Mesenchymal stem cell (in vitro differentiated cells and primary cell): ENCODE results near the gene HYI.
A peak's percentile ranks its signal among the peaks of the same experiment; 100 is the strongest.

Experiments
- DNase-seq: peaks from one replicate; pipeline ENCODE4 v3.0.0-alpha.2; 2013
- H2AFZ ChIP-seq: one replicate; pipeline ENCODE4 v1.6.1; 2013; ENCODE audit warnings: low read depth, mild to moderate bottlenecking, control low read depth, inconsistent platforms, low read length, moderate library complexity
- H2AK5ac ChIP-seq: 2 replicates; pipeline ENCODE4 v1.6.1; 2013; ENCODE audit warnings: low read length, moderate library complexity, mild to moderate bottlenecking, inconsistent platforms; ENCODE audit not compliant: severe bottlenecking
- H2BK120ac ChIP-seq: one replicate; pipeline ENCODE4 v1.6.1; 2013; ENCODE audit warnings: low read depth, mild to moderate bottlenecking, inconsistent platforms, low read length, moderate library complexity
- H2BK12ac ChIP-seq, 2 experiments: one replicate each; pipeline ENCODE4 v1.6.1; 2013; ENCODE audit warnings: inconsistent platforms in 2 of 2, low read length in 2 of 2, mild to moderate bottlenecking in 2 of 2, moderate library complexity in 2 of 2, control low read depth in 1 of 2
- H2BK15ac ChIP-seq: one replicate; pipeline ENCODE4 v1.6.1; 2013; ENCODE audit warnings: mild to moderate bottlenecking, low read depth, inconsistent platforms; ENCODE audit not compliant: poor library complexity, severe bottlenecking
- H2BK5ac ChIP-seq: 2 replicates; pipeline ENCODE4 v1.6.1; 2013; ENCODE audit warnings: low read depth, mild to moderate bottlenecking, low read length, control low read depth, inconsistent platforms; ENCODE audit not compliant: poor library complexity, severe bottlenecking
- H3K14ac ChIP-seq, 2 experiments: one replicate each; pipeline ENCODE4 v1.6.1; 2013; ENCODE audit warnings: inconsistent platforms in 2 of 2, low read length in 2 of 2, control low read depth in 1 of 2, mild to moderate bottlenecking in 1 of 2, moderate library complexity in 1 of 2
- H3K18ac ChIP-seq, 2 experiments: one replicate each; pipeline ENCODE4 v1.6.1; 2013; ENCODE audit warnings: inconsistent platforms in 2 of 2, low read length in 2 of 2, control low read depth in 1 of 2, low read depth in 1 of 2, mild to moderate bottlenecking in 1 of 2
- H3K23ac ChIP-seq, 2 experiments: one replicate each; pipeline ENCODE4 v1.6.1; 2013; ENCODE audit warnings: inconsistent platforms in 2 of 2, low read length in 2 of 2, mild to moderate bottlenecking in 2 of 2, moderate library complexity in 2 of 2, control low read depth in 1 of 2
- H3K27ac ChIP-seq: 2 replicates; pipeline ENCODE4 v1.5.1; 2013; ENCODE audit warnings: mild to moderate bottlenecking, moderate library complexity, low read length, control low read depth, inconsistent platforms; ENCODE audit not compliant: poor library complexity, severe bottlenecking
- H3K27me3 ChIP-seq, 2 experiments: 2 replicates each; pipeline versions ENCODE4 v1.6.1 to v1.7.0; 2013; ENCODE audit warnings: low read length in 2 of 2, mild to moderate bottlenecking in 2 of 2, moderate library complexity in 2 of 2, control low read depth in 1 of 2, inconsistent platforms in 1 of 2; ENCODE audit not compliant: control insufficient read depth in 1 of 2, insufficient read depth in 1 of 2
- H3K36me3 ChIP-seq, 2 experiments: 2 replicates each; pipeline versions ENCODE4 v1.6.1 to v1.7.0; 2013; ENCODE audit warnings: low read length in 2 of 2, control low read depth in 1 of 2, inconsistent platforms in 1 of 2, low read depth in 1 of 2, mild to moderate bottlenecking in 1 of 2; ENCODE audit not compliant: insufficient read depth in 2 of 2, control insufficient read depth in 1 of 2
- H3K4ac ChIP-seq, 2 experiments: one replicate each; pipeline ENCODE4 v1.6.1; 2013; ENCODE audit warnings: inconsistent platforms in 2 of 2, low read length in 2 of 2, mild to moderate bottlenecking in 2 of 2, moderate library complexity in 2 of 2, control low read depth in 1 of 2, low read depth in 1 of 2
- H3K4me1 ChIP-seq: 2 replicates; pipeline ENCODE4 v1.6.1; 2013; ENCODE audit warnings: low read depth, low read length, control low read depth; ENCODE audit not compliant: control insufficient read depth, insufficient read depth
- H3K4me2 ChIP-seq: 2 replicates; pipeline ENCODE4 v1.6.1; 2013; ENCODE audit warnings: low read length, mild to moderate bottlenecking, inconsistent platforms; ENCODE audit not compliant: poor library complexity, severe bottlenecking
- H3K4me3 ChIP-seq, 2 experiments: 2 replicates each; pipeline versions ENCODE4 v1.5.1 to v1.7.0; 2013; ENCODE audit warnings: low read length in 2 of 2, mild to moderate bottlenecking in 2 of 2, control low read depth in 1 of 2, low read depth in 1 of 2; ENCODE audit not compliant: insufficient read depth in 1 of 2
- H3K79me1 ChIP-seq: replicated peaks from 2 replicates; pipeline ENCODE4 v1.6.1; 2013; ENCODE audit warnings: mild to moderate bottlenecking, control low read depth, low read length, inconsistent platforms; ENCODE audit not compliant: poor library complexity, severe bottlenecking
- H3K9ac ChIP-seq: 2 replicates; pipeline ENCODE4 v1.7.0; 2013; ENCODE audit warnings: mild to moderate bottlenecking, low read length, moderate library complexity
- H3K9me3 ChIP-seq: 2 replicates; pipeline ENCODE4 v1.7.0; 2013; ENCODE audit warnings: mild to moderate bottlenecking, low read length; ENCODE audit not compliant: control insufficient read depth
- H4K8ac ChIP-seq: one replicate; pipeline ENCODE4 v1.6.1; 2013; ENCODE audit warnings: inconsistent platforms, mild to moderate bottlenecking, low read length, moderate library complexity
- H4K91ac ChIP-seq: one replicate; pipeline ENCODE4 v1.6.1; 2013; ENCODE audit warnings: mild to moderate bottlenecking, low read length, inconsistent platforms
- WGBS: methylation state at CpG from one replicate; pipeline ENCODE4 v1.1.7; 2013; ENCODE audit warnings: mixed read lengths; 5-methylcytosine and 5-hydroxymethylcytosine counted together

Gene HYI

DNA sequence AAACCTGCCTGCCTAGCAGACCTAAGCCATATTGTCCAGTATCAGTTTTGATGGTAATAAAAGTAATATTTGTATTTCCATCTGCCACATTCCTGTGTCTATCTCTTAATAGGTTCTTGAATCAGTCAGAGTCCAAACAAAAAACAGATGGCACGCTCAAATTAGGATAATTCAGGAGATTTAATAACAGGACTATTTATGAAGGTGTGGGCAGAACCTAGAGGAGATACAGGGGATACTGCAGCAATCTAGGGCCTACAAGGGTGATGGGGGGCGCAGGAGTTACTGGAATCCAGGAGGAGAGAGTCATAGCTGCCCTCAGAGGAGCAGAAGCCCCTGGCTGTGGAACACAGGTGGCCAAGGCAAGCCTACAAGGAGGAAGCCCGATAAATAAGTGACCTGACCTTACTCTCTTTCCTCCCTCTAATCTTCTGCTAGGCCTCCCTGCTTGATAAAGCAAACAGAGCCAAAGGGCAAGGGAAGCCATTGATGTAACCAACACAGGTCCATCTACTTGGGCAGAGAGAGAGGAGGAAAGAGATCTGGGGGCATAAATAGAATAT lies 11.9 kb upstream of the HYI start:
- Histone ChIP-seq H3K9ac (no peak overlapping the region), H2AK5ac (no peak overlapping the region), H3K4me1 (no peaks in the 10 kb centered on the region), H3K14ac (no peak overlapping the region), H2BK120ac (no peak overlapping the region), H4K91ac (no peak overlapping the region), H3K27ac (no peak overlapping the region), H4K8ac (no peak overlapping the region), H3K36me3 (no peaks in the 10 kb centered on the region), H3K4me3 (no peak overlapping the region), H2BK5ac (no peak overlapping the region), H3K27me3 (no peaks in the 10 kb centered on the region), H3K4ac (no peak overlapping the region), H2AFZ (no peak overlapping the region), H3K18ac (no peak overlapping the region), H3K79me1 (no peaks in the 10 kb centered on the region), H3K23ac (no peak overlapping the region), H3K9me3 (no peaks in the 10 kb centered on the region), H2BK12ac (no peak overlapping the region), H3K4me2 (no peak overlapping the region), H2BK15ac (no peak overlapping the region)
- DNase-seq = no peak
- WGBS = 100% methylated on average over 2 of the region's 3 CpGs

DNA sequence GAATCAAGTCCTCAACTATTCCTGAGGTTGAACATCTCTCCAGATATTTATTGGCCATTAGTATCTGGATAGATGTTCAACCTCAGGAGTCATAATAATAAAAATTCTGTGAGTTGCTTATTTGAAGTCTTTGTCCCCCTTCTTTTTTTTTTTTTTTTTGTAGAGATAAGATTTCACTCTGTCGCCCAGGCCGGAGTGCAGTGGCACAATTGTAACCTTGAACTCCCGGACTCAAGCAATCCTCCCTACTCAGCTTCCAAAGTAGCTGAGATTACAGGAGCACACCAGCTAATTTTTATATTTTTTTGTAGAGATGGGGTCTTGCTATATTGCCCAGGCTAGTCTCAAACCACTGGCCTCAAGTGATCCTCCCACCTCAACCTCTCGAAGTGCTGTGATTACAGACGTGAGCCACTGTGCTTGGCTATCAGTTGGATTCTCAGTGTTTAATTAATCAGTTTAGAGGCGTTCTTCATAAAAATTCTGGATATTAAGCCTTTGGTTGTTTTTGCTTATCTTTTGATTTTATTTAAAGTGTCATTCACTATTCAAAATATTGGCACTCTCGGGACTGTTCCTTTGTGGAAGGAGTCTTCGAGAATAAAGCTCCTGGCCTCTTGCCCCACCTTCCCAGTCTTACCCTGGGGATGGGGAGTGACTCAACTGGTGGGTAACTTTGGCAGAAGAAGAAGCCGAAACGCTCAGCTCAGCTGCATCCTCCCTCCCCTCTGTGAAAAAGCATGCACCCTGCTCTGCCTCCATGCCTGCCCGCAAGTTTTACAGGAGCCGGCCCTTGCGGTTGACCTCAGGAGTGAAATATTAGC lies 11.2 kb upstream of the HYI start:
- no peak overlapping the region for H3K4me2 ChIP-seq
- H4K91ac ChIP-seq = no peak overlapping the region
- no peaks in the 10 kb centered on the region for H3K27me3 ChIP-seq
- no peak overlapping the region for H3K18ac ChIP-seq
- no peak overlapping the region for H3K4me3 ChIP-seq
- no peak overlapping the region for H2AK5ac ChIP-seq
- no peak overlapping the region for H3K23ac ChIP-seq
- H3K4ac ChIP-seq = no peak overlapping the region
- H2AFZ ChIP-seq = no peak overlapping the region
- no peak overlapping the region for H3K14ac ChIP-seq
- no peak for DNase-seq
- H3K9ac ChIP-seq = no peak overlapping the region
- no peak overlapping the region for H2BK12ac ChIP-seq
- H3K79me1 ChIP-seq = no peaks in the 10 kb centered on the region
- no peaks in the 10 kb centered on the region for H3K4me1 ChIP-seq
- no peak overlapping the region for H3K27ac ChIP-seq
- H3K36me3 ChIP-seq = no peaks in the 10 kb centered on the region
- 83% methylated on average over 4 of the region's 13 CpGs for WGBS
- H2BK15ac ChIP-seq = peak overlapping the region; percentile 36
- H4K8ac ChIP-seq = no peak overlapping the region
- no peaks in the 10 kb centered on the region for H3K9me3 ChIP-seq
- H2BK5ac ChIP-seq = no peak overlapping the region
- H2BK120ac ChIP-seq = no peak overlapping the region

DNA sequence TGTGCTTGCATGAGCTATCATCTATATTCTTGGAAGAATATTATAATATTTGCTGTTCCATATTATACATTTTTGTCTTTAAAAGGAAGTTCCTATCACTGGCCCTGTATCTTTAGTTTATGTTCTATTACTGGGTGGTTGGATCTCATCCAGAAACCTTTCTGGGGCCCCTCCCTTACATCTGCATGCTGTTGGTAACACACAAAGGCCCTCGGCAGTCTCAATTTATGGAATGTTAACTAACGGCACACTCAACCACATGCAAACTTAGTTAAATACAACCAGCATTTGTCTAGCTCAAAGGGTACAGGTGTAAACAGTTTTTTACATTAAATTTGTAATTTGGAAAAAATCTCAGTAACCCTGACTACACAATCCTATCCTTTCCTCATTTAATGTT lies 9.7 kb upstream of the HYI start:
- WGBS = no CpG with 5 or more reads among the region's 2 CpGs

DNA sequence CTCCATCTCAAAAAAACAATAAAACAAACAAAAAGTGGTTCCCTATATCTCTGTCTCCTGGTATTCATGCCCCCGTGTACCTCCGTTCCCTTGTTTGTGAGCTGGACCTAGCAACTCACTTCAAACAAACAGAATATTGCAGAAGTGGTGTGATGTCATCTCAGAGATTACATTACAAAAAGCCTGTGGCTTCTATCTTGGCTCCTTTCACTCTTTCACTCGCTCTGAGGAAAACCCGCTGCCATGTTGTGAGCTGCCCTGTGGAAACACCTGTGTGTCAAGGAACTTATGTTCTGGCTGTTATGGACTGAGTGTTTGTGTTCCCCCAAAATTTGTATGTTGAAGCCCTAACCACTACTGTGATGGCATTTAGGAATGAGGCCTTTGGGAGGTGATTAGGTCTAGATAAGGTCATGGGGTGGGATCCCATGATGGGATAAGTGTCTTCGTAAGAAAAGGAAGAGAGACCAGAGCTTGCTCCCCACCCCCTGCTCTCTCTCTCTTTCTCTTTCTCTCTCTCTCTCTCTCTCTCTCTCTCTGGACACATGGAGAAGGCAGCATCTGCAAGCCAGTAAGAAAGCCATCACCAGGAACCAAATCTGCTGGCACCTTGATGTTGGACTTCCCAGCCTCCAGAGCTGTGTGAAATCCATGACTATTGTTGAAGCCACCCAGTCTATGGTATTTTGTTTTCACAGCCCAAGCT lies 7.4 kb upstream of the HYI start:
- no peaks in the 10 kb centered on the region for H3K36me3 ChIP-seq
- H2BK12ac ChIP-seq = no peak overlapping the region
- H3K4ac ChIP-seq = no peak overlapping the region
- H3K4me2 ChIP-seq = no peak overlapping the region
- no peak overlapping the region for H3K23ac ChIP-seq
- H3K79me1 ChIP-seq = no peaks in the 10 kb centered on the region
- peak; percentile 81 for DNase-seq
- H2AFZ ChIP-seq = no peak overlapping the region
- H3K9me3 ChIP-seq = no peaks in the 10 kb centered on the region
- WGBS = 93% methylated on average over 5 of the region's 5 CpGs
- no peak overlapping the region for H3K27ac ChIP-seq
- no peaks in the 10 kb centered on the region for H3K27me3 ChIP-seq
- H2BK5ac ChIP-seq = no peak overlapping the region
- no peak overlapping the region for H3K14ac ChIP-seq
- no peak overlapping the region for H2AK5ac ChIP-seq
- H3K4me3 ChIP-seq = no peak overlapping the region
- no peak overlapping the region for H4K8ac ChIP-seq
- H2BK120ac ChIP-seq = no peak overlapping the region
- no peak overlapping the region for H4K91ac ChIP-seq
- H3K4me1 ChIP-seq = no peaks in the 10 kb centered on the region
- H3K18ac ChIP-seq = no peak overlapping the region
- H3K9ac ChIP-seq = no peak overlapping the region
- H2BK15ac ChIP-seq = peak overlapping the region; percentile 36

More for the DNA sequence above, 9.7 kb upstream of the HYI start:
- Histone ChIP-seq H2BK15ac (no peak overlapping the region), H3K4ac (no peak overlapping the region), H3K14ac (no peak overlapping the region), H2BK120ac (no peak overlapping the region), H2BK5ac (no peak overlapping the region), H3K4me3 (no peak overlapping the region), H3K9me3 (no peaks in the 10 kb centered on the region), H2BK12ac (no peak overlapping the region), H2AK5ac (no peak overlapping the region), H3K27ac (no peak overlapping the region), H3K36me3 (no peaks in the 10 kb centered on the region), H3K9ac (no peak overlapping the region), H3K4me1 (no peaks in the 10 kb centered on the region), H3K79me1 (no peaks in the 10 kb centered on the region), H3K18ac (no peak overlapping the region), H4K91ac (no peak overlapping the region), H2AFZ (no peak overlapping the region), H4K8ac (no peak overlapping the region), H3K4me2 (no peak overlapping the region), H3K27me3 (no peaks in the 10 kb centered on the region), H3K23ac (no peak overlapping the region)
- no peak for DNase-seq
